Retinal pigment epithelial cell (primary cell): ENCODE results near the gene FNDC10.

Experiments
- DNase-seq: peaks from one replicate; pipeline ENCODE4 v3.0.0-alpha.2; 2010; ENCODE audit warnings: low read depth
- H3K4me3 ChIP-seq: 2 replicates; pipeline ENCODE4 v1.5.1; 2011; ENCODE audit warnings: mild to moderate bottlenecking, low read length, control low read depth, moderate library complexity
- CTCF ChIP-seq: conservative IDR thresholded peaks from 2 replicates; pipeline ENCODE4 v1.5.1; 2011; ENCODE audit warnings: low read depth, low read length, control low read depth, inconsistent platforms

FNDC10 gene

DNA sequence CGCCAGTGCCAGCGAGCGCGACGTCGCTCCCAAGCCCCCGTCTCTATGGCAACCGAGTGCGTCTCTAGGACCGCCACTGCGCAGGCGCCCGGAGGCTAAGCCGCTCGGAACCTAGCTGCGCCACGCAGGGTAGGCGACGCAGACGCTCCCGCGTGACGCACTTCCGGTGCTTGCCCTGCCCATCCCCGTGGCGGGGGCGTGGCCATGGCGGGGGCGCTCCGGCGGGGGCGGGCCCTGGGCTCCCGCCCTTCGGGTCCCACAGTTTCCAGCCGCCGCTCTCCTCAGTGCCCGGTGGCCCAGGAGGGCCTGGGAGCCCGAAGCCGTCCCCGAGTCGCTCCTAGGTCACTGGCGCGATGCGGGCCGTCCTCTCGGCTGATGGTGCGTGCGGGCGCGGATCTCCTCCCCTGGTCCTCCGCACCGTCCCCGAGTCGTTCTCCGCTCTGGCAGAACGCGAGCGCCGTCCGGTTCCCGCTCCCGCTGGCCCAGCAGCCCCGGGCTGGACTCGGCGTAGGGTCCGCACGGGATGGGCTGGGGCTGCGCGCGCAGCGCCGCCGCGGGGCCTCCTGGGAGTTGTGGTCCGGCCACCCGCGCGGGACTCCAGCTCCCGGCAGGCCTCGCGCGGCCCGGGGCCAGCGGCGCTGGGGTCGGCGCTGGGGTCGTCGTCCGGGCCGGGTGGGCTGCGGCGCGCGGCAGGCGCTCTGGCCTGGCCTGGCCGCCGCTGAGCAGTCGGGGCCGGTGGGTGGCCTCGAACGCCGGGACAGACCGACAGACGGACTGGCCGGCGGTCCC is 15.5 kb upstream of the FNDC10 start, which contains the start of gene MIB2:
TSS of gene MIB2 (plus strand) at position 245 of the 789 bp plus-strand sequence. CDS start 7,953 bp downstream, outside the sequence.
- peak; percentile 86 for DNase-seq
- H3K4me3 ChIP-seq: peak within 1 kb of the TSS; percentile 85
- TF ChIP-seq CTCF: no peak

- DNase-seq: no peak
- peak overlapping the region; percentile 85 for H3K4me3 ChIP-seq
- no peak for TF ChIP-seq CTCF
Observed at GRCh38 chr1:1614954-1615255, 15.0 kb upstream of the FNDC10 start.

DNA sequence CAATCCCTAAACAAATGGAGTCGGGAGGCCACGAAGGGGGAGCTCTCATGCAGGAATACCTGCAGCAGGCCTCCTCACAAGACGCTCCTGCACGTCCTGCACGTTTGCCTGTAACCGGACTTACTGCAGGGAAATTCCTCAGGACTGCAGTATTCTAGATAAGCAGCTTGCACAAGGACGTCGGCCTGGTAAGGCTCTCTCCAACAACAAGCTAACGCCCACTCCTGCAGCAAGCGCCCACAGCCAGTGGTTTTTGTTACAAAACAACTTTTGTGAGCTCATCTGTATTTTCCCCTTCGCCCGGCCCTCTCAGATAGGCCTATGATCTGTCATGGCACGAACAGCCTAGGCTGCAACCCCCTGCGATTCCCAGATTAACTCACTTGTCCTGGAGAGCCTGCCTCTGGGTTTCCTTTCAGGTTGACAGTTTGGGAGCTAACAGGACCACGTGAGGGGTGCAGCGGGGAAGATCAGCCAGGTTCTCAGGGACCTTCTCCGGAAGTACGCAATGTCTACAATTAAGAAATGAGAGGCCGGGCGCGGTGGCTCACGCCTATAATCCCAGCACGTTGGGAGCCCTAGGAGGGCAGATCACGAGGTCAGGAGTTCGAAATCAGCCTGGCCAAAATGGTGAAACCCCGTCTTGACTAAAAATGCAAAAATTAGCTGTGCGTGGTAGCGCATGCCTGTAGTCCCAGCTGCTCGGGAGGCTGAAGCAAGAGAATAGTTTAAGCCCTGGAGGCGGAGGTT is 14.4 kb upstream of the FNDC10 start:
- TF ChIP-seq CTCF: no peak
- DNase-seq: peak; percentile 42
- peak overlapping the region; percentile 85 for H3K4me3 ChIP-seq

GRCh38 chr1:1613509-1614082 is 13.7 kb upstream of the FNDC10 start:
- H3K4me3 ChIP-seq: peak overlapping the region; percentile 85

DNA sequence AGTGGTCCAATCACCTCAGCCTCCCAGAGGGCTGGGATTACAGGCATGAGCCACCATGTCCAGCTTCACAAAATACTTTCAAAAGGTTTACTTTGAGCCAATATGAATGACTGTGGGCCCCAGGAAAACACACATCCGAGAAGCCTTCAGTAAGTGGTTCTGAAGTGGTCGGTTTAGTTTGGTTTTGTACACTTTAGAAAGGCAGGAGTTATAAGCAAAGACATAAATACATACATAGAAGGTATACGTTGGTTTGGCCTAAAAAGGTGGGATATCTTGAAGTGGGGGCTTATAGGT is 12.1 kb upstream of the FNDC10 start:
- no peak for DNase-seq
- TF ChIP-seq CTCF: no peak
- no peak overlapping the region for H3K4me3 ChIP-seq

More at GRCh38 chr1:1613509-1614082, 13.7 kb upstream of the FNDC10 start:
- no peak for TF ChIP-seq CTCF
- DNase-seq: no peak

DNA sequence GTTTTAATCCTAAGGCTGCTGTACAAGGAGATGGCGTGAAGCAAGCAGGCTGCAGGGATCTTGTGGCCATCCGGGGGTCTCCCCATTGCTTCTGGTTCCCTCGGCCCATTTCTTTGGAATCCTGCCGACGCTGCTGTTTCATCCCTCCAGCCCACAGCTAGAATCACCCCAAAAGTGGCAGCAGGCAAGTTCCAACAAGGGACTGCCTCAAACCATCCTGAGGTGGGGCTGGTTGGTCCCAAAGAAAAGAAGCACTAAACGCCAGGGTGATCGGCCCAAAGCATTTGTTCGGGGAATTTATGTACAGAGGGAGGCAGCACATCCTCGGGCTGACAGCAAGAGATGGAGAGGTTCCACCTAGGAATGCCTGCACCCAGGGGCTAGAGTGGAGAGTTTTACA is 10.9 kb upstream of the FNDC10 start:
- DNase-seq: no peak
- H3K4me3 ChIP-seq: no peak overlapping the region
- TF ChIP-seq CTCF: no peak
